WERI-Rb-1 (cell line): Measurements from ENCODE around the gene AGAP1.

Source experiments
- DNase-seq: peaks from one replicate; pipeline ENCODE4 v3.0.0-alpha.2; 2020
- H3K27ac ChIP-seq: fragments of 250-450 bp; sonication (Bioruptor Pico); 2 replicates; pipeline ENCODE4 v1.5.1; 2020; ENCODE audit warnings: mild to moderate bottlenecking, moderate library complexity
- H3K27me3 ChIP-seq: fragments of 250-450 bp; sonication (Bioruptor Pico); 2 replicates; pipeline ENCODE4 v1.5.1; 2021; ENCODE audit warnings: mild to moderate bottlenecking, low read depth, moderate library complexity; ENCODE audit not compliant: insufficient read depth, severe bottlenecking
- H3K36me3 ChIP-seq: fragments of 250-450 bp; sonication (Bioruptor Pico); 2 replicates; pipeline ENCODE4 v1.5.1; 2020; ENCODE audit warnings: mild to moderate bottlenecking, moderate library complexity
- H3K4me3 ChIP-seq: 2 replicates; pipeline ENCODE4 v1.5.1; 2011; ENCODE audit warnings: low read depth, mild to moderate bottlenecking, control low read depth, low read length
- H3K9me3 ChIP-seq: fragments of 250-450 bp; sonication (Bioruptor Pico); 2 replicates; pipeline ENCODE4 v1.5.1; 2021; ENCODE audit warnings: mild to moderate bottlenecking, moderate library complexity; ENCODE audit not compliant: severe bottlenecking
- TF ChIP-seq, protein P1 (sequence below): IDR thresholded peaks from 2 replicates; pipeline ENCODE4 v1.5.1; 2011; ENCODE audit warnings: low read depth, mild to moderate bottlenecking, control low read depth, inconsistent platforms, low read length

AGAP1 gene

DNA sequence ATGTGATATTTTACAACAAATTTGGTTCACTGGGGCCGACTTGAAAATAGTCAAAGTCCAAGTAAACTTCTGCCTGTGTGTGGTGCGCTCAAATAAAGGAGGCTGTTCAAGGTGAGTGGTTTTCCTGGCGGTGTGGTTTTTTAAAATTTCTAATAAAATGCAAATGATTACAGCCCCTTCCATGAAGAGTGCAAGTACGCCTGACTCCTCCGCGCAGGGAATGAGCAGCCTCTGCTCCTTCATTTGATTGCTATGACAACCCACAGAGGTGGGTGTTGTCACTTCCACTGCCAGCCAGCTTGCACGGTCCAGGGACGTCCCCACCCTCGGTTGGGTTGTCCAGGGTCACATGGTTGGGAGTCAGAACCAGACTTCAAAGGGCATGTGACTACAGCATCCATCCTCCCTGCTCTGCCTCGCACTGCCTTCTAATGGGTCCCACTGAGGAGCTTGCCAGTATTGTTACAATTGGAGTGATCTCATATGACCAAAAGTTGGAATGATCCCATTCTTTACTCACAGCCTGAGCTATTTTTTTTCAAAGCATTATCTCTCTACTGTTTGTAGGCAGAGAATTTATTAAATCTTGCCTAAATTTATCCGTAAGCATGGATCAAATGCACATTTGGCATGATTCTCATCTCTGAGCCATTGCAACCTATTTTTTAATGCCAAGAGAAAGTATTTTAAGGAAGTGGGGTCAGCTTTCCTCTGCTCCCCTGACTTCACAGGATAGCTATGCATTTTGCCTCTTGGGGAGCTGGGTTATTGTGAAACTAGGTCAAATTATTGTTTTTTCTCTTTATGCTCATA, 121.3 kb downstream of the AGAP1 start:
- H3K27me3 ChIP-seq: no peaks in the 10 kb centered on the region
- no peak overlapping the region for H3K27ac ChIP-seq
- H3K36me3 ChIP-seq: no peaks in the 10 kb centered on the region
- DNase-seq: no peak
- H3K9me3 ChIP-seq: peaks cover 2% of the 10 kb centered on the region
- TF ChIP-seq, protein P1, sequence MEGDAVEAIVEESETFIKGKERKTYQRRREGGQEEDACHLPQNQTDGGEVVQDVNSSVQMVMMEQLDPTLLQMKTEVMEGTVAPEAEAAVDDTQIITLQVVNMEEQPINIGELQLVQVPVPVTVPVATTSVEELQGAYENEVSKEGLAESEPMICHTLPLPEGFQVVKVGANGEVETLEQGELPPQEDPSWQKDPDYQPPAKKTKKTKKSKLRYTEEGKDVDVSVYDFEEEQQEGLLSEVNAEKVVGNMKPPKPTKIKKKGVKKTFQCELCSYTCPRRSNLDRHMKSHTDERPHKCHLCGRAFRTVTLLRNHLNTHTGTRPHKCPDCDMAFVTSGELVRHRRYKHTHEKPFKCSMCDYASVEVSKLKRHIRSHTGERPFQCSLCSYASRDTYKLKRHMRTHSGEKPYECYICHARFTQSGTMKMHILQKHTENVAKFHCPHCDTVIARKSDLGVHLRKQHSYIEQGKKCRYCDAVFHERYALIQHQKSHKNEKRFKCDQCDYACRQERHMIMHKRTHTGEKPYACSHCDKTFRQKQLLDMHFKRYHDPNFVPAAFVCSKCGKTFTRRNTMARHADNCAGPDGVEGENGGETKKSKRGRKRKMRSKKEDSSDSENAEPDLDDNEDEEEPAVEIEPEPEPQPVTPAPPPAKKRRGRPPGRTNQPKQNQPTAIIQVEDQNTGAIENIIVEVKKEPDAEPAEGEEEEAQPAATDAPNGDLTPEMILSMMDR: no peak
- H3K4me3 ChIP-seq: no peak overlapping the region

DNA sequence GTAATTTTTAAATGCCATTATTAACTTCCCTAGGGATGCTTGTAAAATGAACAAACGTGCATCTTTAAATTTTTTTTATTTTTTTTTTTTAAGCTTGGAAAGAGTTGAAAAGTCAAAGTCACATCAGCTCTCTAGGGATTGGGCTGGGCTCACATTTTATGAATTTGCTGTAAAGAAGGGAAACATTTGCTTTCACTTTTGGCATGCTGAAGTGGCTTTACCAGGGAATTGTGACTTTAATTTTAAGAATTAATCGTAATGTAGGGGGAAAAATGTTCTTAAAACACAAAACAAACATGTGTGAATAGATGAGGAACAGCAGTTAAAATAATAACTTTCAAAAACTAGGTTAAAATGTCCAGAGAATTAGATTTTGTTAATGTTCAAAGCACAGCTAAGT, 123.0 kb downstream of the AGAP1 start:
- H3K36me3 ChIP-seq: no peaks in the 10 kb centered on the region
- H3K4me3 ChIP-seq: no peak overlapping the region
- no peak for DNase-seq
- TF ChIP-seq, protein P1: no peak
- H3K27ac ChIP-seq: no peak overlapping the region
- H3K9me3 ChIP-seq: peaks cover 2% of the 10 kb centered on the region
- no peaks in the 10 kb centered on the region for H3K27me3 ChIP-seq

DNA sequence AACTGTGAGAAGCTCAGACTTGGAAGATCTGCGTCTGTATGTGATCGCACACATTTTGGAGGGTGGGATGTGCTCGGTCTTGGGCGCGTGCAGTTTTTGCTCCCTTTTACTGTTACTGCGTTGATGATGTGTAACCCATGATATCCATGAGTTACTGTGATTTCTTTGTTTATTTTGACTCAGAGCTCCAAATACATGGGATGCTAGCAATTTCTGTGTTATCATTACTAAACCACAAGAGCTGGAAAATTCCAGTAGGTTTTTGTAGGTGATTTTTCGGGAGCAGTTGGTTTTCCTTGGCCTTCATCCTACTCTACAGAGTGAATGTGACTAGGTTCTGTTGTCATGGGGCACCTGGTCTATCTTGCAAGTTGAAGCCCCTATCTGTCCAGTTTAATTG, 124.2 kb downstream of the AGAP1 start:
- Histone ChIP-seq H3K27me3 (no peaks in the 10 kb centered on the region), H3K9me3 (peaks cover 2% of the 10 kb centered on the region), H3K36me3 (no peaks in the 10 kb centered on the region), H3K4me3 (no peak overlapping the region), H3K27ac (no peak overlapping the region)
- TF ChIP-seq, protein P1: no peak
- no peak for DNase-seq

DNA sequence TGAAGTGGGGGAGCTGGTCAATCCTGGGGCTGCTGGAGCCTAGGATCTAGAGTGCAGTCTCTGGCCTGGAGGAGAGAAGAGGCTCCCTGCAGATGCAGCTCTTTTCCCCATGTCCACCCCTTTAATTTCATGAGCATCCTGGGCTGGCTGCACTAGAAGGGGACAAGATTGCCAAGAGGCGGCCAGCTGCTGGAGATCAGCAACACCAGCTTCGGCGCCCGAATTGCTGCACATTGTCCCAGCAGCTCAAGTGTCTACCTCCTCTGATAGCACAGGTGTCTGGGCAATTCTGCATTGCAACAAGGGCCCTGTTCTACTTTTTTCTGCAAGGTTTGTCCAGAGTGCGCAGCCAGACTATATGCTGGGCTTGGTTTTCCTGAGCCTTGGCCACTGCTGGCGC, 125.7 kb downstream of the AGAP1 start:
- H3K27me3 ChIP-seq: no peaks in the 10 kb centered on the region
- TF ChIP-seq, protein P1: no peak
- H3K27ac ChIP-seq: no peak overlapping the region
- H3K9me3 ChIP-seq: peaks cover 2% of the 10 kb centered on the region
- H3K4me3 ChIP-seq: no peak overlapping the region
- DNase-seq: no peak
- no peaks in the 10 kb centered on the region for H3K36me3 ChIP-seq

DNA sequence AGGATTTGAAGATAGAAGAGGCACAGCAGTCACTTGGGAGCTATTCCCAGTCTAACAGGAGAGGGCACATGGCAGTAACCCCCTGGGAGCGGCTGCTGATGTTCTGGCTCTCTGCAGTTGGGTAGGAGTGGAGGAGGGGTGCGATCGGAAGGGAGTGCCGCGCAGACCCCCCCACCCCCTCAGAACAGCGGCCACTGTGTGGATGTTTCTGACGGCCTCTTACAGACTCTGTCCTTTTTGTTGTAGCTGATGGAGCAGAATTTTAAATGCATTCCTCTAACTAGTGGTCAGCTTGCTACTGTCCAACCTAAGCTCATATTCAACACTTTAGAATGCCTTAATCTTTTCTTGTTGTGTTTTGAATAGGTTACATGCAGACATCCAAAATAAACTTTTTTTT, 127.9 kb downstream of the AGAP1 start:
- Histone ChIP-seq H3K36me3 (no peaks in the 10 kb centered on the region), H3K9me3 (no peaks in the 10 kb centered on the region), H3K27me3 (no peaks in the 10 kb centered on the region), H3K27ac (no peak overlapping the region), H3K4me3 (no peak overlapping the region)
- TF ChIP-seq, protein P1: no peak
- DNase-seq: no peak

DNA sequence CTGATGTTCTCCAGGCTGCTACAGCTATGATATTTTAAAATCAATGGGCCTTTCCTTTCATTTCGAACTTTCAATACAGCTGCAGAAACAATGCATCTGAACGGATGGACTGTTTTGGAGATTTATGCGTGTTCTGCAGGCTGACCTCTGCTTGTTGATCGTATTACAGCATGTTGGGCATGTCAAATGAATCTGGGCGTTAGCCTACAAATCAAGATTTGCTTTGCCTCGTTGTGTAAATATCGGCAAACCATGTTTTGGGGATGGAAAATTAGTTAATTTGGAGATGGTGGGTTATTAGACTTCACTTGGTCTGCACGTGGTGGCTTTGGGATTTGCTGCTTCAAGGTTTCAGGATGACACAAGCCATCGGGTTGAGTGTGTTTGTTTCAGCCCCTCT, 129.3 kb downstream of the AGAP1 start:
- DNase-seq: no peak
- H3K9me3 ChIP-seq: no peaks in the 10 kb centered on the region
- H3K27ac ChIP-seq: no peak overlapping the region
- no peak overlapping the region for H3K4me3 ChIP-seq
- no peaks in the 10 kb centered on the region for H3K36me3 ChIP-seq
- no peaks in the 10 kb centered on the region for H3K27me3 ChIP-seq
- TF ChIP-seq, protein P1: no peak
